IMR-90 (cell line): Measurements from ENCODE around the gene E2F3. TPM values are rescaled to one million over a fixed set of nuclear protein-coding genes. Genes with fewer than 3 reads are reported as not detected.

Experiments
- polyA plus RNA-seq, 3 experiments: library from polyadenylated mRNA; depleted of rRNA; stranded (reverse); fragments of >200 nt; gene quantifications; 2 replicates each; pipeline ENCODE4 v1.2.3, GENCODE V29; 2012; ENCODE audit warnings: low replicate concordance in 1 of 3
- total RNA-seq: library from RNA; depleted of rRNA; stranded (reverse); fragments of >200 nt; gene quantifications from 2 replicates; pipeline ENCODE4 v1.2.3, GENCODE V29; 2012
- TF ChIP-seq, protein P1 (sequence below): fragments of 150-350 bp; IDR thresholded peaks from 2 replicates; pipeline ENCODE4 v1.6.1; 2016; ENCODE audit warnings: low read depth, mild to moderate bottlenecking, low read length, moderate library complexity, borderline replicate concordance

Gene E2F3
- total and polyA plus RNA-seq, 2 of the 4 experiments (the other 2 are of a cell fraction): 2.3 to 8.2 TPM

DNA sequence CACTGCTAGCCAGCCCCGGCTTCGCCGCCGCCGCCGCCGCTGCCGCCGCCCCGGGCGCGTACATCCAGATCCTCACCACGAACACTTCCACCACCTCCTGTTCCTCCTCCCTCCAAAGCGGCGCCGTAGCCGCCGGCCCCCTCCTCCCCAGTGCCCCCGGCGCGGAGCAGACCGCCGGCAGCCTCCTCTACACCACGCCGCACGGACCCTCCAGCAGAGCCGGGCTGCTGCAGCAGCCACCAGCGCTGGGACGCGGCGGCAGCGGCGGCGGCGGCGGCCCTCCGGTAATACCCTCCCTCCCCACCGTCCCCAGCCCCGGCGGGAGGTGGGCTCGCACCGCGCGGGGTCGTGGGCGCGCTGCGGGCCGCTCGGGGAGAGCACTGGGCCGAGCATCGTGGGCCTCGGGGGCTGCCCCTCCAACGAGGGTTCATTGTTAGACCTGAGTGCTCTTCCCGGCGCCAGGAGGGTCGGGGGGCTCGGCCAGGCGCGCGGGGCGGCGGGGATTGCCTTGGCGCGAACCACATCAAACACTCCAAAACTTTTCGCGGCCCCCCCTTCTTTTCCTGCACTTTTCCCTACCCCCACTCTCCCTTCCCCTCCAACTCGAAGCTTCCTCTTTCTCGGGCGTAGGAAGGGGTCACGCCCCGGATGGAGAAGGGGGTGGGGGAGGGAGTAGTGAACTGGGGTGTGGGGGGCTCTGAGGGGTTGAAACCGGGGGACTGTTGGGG is 827 bp downstream of the E2F3 start (continued):
- TF ChIP-seq, protein P1, sequence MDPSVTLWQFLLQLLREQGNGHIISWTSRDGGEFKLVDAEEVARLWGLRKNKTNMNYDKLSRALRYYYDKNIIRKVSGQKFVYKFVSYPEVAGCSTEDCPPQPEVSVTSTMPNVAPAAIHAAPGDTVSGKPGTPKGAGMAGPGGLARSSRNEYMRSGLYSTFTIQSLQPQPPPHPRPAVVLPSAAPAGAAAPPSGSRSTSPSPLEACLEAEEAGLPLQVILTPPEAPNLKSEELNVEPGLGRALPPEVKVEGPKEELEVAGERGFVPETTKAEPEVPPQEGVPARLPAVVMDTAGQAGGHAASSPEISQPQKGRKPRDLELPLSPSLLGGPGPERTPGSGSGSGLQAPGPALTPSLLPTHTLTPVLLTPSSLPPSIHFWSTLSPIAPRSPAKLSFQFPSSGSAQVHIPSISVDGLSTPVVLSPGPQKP: no peak
